DMS79 (cell line): Measurements from ENCODE around the gene SLC4A11.

ENCODE experiments used
- DNase-seq: peaks from one replicate; lab custom pipeline; 2025; lab: John Stamatoyannopoulos, UW

Gene SLC4A11

DNA sequence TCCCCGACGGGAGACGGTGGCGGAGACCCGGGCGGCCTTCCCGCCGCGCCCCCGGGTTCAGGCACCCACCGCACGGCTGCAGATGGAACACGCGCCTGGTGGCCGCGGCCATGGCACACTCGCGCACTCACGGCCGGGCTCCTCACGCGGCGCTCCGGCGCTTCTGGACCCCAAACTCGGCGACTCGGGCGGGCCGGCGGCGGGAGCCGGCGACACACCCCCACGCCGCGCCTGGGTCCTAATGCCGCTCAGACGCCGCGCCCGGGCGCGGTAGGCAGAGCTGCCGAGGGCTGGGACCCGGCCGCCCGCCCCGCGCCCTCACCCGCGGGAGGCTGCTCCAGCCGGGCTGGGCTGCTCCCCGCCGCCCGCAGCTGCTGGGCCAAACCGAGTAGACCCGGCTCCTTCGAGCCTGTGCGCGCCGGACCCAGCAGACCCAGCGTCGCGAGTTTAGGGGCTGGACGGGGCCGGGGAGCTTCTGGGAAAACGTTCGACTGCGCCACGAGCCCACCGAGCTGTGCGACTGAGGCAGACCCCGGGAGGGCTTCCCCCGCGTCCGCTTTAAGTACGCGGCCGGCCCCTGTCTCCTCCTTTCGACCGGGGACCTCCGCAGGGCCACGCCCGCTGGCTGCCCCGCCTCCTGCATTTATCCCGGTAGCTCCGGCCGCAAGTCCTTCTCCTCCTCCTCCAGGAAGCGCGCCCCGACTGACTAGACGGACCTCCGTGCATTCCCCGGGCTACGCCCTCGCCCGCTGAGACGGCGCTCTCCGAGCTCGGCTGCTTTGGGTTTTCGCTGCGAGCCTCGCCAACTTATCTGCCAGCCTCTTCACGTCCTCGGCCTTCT lies at the start of gene SLC4A11:
Gene SLC4A11 (minus strand): TSS at position 165 of the 841 bp plus-strand sequence. CDS start 53 bp downstream, at position 112.
- DNase-seq: peak; percentile 7

DNA sequence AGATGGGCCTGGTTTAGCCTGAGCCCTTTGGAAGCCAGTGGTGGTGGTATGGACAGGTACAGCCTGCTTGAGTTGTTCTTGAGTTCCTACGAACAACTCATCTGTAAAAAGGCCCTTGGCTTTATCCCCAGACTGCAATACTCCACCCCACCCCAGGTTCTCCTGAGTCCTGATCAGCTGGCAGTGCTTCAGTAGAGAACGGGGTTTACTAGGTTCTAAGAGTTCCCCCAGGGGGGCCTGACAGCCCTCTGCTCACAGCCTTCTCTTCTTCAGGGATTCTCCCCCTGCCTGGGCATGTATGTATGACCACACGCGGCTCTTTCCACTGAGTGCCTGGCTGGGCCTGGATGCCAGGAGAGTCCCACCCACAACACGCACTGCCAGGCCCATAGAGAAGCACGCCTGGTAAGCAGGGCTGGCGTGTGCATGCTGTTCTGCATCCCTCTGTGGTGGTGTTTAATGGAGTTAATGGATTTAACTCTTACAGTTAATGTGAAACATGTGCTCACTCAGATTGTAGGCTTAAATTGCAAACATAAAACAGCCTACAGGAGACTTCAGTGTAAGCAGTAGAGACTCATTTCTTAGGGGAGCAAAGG lies 44.3 kb upstream of the SLC4A11 start:
- no peak for DNase-seq

DNA sequence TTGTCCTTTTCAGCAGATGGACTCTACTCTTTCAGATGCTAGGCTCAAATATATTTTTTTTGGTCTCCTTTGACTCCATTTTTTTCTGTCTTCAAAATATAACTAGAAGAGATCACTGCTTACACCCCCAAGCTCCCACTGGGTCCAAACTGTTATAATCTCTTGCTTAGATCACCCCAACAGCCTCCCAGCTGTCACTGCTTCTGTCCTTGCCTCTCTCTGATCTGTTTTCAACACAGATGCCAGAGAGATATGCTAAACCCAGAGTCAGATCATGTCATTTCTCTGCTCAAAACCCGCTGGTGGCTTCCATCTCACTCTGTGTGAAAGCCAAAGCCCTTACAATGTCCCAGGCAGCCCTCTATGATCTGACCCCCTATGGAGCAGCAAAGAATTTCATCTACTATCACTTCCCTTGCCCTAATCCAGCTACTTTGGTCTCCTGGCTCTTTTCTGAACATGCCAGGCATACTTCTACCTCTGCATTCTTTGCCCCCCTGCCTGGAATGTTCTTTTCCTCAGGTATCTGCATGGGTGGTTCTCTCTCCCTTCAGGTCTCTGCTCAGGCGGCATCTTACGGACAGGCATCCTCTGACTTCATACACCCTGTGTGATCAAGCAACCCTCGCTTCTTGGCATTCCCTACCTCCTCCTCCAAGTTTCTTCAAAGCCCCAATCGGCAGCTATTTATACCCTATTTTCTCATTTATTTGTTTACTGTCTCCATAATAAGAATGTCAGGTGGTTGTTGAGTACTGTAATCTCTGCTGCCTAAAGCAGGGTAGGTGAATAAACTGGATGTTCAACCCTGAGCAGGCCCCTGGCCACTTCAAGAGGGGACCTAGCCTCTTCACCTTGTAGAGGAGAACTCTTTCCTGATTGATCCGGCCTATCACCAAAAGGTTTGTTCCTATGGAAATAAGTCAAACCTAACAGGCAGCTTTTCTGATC lies 43.6 kb upstream of the SLC4A11 start:
- DNase-seq: no peak

DNA sequence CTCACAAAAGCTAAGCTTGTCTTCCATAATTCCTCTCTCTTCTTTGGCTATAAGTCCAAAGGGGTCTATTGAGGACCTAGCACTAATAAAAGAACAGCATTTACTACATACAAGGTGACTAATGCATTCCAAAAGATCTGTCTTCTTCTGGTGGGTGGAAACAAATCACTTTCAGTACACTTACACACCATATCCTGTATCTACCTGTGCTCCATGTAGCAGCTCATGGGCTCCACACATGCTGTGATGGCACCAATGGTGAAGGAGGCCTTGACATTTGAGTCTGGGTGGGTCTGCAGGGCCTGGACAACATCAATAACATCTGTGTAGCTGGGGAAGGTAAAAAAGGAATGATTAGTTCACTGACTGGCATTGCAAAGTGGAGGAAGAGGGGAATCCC lies 42.4 kb upstream of the SLC4A11 start:
- DNase-seq: no peak

DNA sequence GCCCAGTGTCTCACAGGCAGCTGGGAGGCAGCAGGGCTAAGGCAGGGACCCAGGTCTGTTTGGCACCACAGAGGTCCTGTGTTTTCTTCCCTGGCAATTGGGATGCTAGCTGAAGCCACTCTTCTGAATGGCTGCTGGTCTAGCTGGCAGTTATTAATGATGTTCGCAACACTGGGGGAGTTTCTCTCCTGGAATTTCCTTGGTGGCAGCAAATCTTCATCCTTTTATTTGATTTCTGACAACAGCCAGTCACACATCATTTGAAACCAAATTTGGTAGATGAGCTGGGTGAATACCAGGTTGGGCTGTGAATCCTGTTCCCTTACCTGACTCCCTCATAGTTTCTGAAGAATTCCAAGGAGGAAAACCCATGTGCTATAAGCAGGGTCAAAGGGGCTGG lies 40.8 kb upstream of the SLC4A11 start:
- DNase-seq: no peak

DNA sequence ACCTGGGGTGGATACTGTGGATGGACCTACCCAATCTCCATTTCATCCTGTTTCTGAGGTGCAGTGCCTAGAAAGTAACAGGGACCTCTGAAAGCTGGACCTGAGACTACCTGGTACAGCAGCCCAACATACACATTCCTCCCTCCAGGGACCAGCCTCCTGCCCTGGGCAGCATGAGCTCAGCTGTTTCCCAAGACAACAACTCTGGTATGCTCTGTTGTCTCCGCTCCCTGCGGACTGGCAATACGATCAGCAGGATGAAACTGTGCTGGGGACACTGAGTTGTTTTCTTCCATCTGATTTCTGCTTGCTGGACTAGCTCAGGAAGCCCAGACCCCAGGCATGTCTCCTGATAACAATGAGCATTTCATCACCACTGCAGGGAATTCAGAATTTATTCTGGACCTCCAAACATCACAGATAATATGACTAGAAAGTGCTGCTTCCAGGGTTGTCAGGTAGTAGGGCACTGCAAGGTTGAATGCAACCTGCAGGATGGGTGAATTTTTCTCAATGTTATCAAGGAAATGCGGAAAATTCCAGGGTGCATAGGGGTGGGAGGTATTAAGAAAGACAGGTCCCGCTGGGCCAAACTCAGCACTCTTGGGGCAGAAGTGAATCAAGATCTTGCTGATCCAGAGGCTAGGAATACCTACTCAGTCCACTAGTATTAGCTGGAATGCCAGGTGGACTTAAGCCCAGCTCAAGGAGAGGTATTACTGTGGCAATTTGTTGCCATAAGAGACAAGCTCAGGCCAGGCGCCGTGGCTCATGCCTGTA lies 38.9 kb upstream of the SLC4A11 start:
- no peak for DNase-seq

DNA sequence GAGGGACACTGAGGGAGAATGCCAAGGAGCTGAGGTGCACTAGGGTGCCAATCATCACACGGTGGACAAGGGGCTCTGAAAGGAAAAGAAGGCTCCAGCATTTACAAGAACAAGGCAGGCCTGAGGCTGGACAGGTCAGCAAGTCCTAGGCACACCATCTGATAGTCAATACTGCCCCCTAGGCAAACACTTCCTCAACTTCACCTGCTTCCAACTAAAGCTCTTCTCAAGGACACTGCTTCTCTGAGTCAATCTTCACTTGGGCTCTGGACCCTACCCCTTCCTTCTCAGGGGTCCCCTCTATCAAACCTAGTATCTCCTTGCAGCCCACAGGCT lies 37.7 kb upstream of the SLC4A11 start:
- DNase-seq: no peak

DNA sequence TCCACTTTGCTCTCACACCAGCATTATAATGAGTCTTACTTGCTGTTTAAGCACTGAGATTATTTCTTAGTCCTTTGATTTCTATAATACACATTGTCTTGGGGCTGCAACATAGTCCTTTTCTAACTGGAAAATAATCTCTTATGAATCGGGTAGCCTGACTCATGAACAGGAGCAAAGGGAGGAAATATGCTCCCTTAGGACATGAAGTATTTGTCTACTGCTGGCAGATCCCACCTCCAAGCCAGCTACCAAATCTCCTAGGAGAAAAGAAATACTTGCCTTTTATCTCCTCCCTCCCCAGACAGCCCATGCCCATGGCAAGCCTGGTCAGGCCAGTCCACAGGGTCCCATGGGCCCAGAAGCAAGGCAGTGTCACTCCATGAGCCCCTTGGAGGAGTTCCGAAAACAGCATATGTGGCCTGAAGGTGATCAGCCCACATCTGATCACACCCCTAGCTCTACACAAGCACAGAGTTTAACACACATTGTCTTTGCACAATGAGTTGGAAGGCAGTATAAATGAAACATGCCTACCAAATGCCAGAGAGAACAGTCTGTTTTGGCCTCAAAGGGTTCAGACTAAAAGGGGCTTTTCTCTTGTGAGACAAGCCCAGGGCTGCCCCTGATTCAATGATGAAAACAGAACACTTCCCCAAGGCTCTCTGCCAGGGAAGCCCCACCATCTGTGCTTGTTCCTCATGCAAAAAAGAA lies 37.1 kb upstream of the SLC4A11 start:
- DNase-seq: no peak

DNA sequence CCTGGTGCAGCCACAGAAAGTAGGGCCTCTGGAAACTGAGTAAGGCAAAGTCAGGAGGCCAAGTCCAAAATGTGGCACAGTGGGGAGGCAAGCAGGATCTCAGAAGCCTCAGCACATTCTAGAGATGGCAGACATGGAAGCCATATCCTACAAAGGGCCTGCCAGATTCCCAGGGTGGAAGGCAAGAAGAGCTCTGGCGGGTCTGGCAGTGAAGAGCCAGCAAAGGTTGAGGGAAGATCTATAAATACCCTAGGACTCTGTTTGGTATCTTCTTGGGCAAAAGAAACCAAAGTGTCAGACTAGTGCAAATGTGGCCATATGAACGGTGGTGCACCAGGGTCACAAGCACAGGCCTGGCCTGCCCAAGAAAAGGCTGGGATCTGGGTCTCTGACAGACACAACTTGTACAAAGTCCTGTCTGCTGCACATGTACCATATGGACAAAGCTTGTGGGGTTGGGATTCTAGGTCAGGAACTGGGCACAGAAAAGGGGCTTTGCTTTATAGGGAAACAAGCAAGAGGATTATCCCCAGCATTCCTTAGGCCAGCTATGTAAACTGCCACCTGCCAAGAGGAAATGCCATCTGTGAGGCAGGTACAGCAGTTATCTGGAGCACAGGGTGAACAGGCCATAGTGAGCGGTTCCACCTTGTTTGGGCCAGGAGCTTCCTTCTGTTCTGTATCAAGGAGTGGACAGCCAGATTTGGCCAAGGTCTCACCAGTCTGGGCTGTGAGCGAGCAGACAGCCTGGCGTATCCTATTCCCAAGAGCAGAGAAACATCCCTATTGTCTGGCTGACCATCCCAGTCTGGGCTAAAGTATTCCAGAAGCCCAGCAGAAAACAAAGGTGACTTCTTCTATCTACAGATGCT lies 36.3 kb upstream of the SLC4A11 start:
- no peak for DNase-seq

DNA sequence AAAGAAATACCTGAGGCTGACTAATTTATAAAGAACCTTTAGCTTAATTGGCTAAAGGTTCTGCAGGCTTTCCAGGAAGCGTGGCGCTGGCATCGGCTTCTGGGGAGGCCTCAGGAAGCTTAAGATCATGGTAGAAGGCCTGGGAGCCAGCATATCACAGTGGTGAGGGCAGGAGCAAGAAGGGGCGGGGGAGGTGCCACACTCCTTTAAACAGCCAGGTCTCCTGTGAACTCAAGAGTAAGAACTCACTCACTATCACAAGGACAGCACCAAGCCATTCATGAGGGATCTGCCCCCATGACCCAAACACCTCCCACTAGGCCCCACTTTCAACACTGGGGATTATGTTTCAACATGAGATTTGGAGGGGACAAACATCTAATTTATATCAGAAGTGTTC lies 34.4 kb upstream of the SLC4A11 start:
- no peak for DNase-seq

DNA sequence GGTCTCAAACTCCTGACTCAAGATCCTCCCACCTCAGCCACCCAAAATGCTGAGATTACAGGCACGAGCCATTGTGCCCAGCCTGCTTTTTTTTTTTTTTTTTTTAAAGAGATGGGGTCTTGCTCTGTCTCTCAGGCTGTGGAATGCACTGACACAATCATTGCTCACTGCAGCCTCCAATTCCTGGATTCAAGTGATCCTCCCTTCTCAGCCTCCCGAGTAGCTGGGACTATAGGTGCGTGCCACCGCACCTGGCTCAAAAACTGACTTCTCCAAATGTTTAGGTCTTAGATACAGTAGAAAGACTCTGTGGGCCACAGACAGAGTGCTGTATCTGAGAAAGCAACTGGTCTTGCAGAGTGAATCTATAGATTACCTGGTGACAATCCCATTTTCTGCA lies 31.1 kb upstream of the SLC4A11 start:
- no peak for DNase-seq

DNA sequence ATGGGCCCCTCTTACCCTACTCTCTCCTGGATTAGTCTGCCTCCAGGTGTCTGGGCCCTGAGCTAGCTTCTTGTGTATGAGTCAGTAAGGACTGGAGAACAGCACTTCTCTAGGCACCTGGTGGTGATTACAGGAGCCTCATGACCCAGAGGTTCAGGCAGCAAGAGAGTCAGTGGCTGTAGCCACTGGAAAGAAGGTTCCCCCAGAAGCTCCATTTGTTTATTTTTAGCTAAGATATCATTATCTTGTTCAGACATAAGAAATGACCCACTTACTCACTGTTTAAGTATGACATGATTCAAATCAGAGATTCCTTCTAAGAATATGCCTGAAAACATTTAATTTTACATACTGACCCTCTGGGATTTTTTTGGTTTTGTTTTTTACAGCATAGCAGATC lies 23.6 kb upstream of the SLC4A11 start:
- DNase-seq: no peak

DNA sequence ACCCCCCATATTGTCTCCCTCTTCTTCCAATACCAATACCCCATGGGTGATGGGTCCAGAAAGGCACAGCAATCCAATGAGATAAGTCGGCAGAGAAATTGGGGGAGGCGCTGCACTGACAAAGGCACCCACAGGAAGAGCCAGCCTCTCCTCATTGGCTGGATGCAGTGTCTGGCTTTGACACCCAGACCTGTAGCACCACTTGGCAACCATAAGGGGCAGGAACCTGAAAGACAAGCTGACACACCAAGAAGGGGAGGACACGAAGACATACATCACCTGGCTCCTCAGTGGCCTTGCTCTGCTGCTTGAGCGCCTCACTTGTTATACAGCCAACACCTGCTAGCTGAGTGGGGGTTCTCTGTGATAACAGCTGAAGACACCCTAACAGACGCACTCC lies 19.4 kb upstream of the SLC4A11 start:
- DNase-seq: no peak

DNA sequence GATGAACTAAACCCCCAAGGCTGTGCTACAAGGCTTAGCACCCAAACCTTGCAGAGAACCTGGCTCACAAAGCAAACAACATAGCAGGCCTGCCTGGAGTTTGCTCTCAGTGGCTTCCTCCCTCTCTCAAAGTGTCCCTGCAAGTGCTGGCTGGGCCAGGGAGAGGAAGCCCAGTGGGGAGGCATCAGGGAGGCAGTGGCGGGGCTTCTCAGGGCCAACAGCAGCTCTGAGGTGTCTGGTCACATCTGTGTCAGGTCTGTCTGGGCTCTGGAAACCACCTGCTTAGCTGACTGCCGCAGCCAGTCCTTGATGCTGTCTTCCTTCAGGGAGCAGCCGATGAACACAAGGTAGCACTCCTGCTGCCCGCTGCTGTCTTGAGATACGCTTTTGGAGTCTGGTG lies 16.7 kb upstream of the SLC4A11 start:
- DNase-seq: no peak

DNA sequence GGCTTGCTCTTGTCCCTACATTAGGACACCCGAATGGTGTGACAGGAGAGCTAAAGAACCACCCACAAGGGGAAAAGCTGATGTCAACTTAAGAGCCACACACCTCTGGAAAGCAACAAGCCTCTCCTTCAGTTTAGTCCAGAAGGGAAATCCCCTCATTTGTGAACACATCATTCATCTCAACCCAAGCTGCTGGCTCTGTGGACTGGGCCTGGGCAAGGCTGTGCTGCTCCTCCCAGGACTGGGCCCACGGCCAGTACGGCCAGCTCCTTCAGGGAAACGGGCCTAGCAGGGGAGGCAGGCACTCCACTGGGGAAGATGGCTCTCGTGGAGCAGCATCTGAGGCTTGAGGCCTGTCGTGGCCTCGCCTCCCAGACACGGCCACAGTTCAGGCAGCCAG lies 12.8 kb upstream of the SLC4A11 start:
- DNase-seq: no peak

DNA sequence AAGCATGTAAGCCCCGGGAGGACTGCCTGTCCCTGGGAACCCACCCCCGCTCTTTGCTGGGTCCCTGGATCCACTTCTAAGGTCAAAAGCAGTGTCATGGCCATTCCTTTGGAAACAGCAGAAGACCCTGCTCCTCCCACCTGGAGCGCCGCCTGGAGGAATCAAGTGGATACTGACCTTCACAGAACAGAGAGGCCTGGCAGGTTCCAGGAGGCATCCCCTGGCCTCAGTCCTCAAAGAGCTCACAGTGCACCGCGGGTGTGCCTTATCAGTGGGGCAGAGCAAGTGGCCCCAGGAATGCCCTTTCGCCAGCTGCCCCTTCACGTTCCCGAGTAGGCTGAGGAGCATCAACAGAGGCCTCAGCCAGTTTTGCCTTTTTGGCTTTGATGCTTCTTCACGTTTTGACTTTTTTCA lies 11.1 kb upstream of the SLC4A11 start:
- DNase-seq: no peak

DNA sequence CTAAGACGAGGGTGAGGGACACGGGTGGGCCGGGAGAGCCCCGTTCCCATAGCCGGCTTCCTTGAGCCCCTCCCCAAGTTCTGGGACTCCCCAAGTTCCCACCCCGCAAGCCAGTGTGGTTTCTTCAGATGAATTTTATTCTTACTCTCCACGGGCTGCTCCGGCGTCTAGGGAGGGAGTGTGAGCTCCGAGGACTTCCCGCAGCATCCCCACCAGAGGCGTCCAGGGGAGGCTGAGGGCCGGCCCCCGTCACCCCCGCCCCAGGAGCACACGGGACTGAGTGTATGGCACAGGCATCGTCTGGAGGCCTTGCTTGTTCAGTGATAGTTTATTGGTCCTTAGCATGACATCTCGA lies 10.0 kb upstream of the SLC4A11 start:
- DNase-seq: no peak

DNA sequence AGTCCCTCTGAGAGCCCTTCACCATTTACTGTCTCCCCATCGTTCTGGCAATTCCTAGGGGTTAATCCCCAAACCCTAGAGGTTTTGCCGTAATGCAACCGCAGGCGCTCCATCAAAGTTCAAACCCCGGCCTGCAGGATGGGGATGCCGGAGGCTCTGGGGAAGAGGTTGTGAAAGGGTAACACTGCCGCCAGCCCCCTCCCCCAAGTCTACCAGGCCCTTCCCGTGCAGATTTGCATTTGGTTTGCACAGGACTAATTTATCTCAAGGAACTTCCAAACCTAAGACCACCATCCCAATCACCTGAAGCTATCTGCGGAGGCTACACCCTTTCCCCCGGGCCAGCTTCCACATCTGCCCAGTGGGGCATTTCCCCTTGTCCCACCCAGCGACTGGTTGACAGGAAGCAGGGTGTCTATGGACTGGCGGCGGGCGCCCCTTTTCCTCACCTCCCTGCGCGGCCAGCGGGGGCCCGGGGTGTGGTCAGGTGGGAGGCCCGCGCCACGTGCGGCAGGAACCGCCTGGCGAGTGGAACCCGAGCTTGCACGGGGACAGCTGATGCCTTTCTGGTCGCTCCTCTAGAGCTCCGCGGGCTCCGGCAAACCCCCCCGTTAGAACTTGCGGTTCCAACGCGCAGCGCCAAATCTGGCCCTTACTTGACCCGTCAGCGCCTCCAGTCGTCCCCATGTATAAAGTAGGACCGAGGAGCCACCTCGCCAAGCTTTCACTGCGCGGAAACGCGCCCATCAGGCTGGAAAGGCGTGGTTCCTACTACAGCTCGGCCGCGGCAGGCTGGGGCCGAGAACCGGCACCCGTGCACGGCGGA lies 9.4 kb upstream of the SLC4A11 start:
- DNase-seq: peak; percentile 10

DNA sequence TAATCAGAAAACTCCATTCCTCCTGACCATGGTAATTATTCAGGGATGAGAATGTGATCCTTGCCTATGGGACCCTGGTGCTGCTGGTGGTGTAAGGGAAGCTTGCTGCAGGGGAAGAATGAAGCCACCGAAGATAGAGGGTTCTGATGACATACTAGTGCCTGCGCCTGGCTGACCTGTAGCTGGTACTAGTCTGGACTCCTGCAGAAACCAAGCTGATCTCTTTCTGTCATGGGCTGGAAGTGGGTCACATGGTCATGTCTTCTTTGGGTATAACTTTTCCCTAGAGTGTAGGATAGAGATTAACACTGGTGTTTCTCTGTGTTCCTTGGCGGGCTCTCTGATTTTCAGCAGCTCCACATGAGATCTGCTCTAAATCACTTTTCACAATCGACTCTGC lies 8.6 kb upstream of the SLC4A11 start:
- no peak for DNase-seq

DNA sequence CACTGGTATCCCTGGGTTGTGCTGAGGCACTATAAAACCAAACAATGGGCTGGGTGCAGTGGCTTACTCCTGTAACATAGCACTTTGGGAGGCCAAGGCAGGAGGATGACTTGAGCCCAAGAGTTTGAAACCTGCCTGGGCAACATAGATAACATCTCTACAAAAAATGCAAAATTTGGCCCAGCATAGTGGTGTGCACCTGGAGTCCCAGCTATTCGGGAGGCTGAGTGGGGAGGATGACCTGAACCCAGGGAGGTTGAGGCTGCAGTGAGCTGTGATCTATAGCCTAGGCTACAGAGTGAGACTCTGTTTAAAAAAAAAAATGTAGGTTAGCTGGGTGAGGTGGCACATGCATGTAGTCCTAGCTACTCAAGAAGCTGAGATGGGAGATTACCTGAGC lies 7.7 kb upstream of the SLC4A11 start:
- no peak for DNase-seq
